ENCODE results near the gene NAT8L.

The NAT8L gene

GRCh38 chr4:2047031-2047660, 12.0 kb upstream of the NAT8L start:
- no peak for DNase-seq (ENCODE audit: low read depth)
- TF ChIP-seq CTCF (IDR thresholded peaks at IDR 0.05; ENCODE audit: low read depth, low read length, missing control alignments) = no peak
- H3K4me3 ChIP-seq (ENCODE audit: low read depth, low read length) = no peak overlapping the region

- no peak overlapping the region for H3K4me3 ChIP-seq (ENCODE audit: low read depth, low read length)
- TF ChIP-seq CTCF (IDR thresholded peaks at IDR 0.05; ENCODE audit: low read depth, low read length, missing control alignments) = no peak
- DNase-seq (ENCODE audit: low read depth) = no peak
These were observed 11.1 kb upstream of the NAT8L start for GRCh38 chr4:2047781-2048581.

- H3K4me3 ChIP-seq (ENCODE audit: low read depth, low read length) = no peak overlapping the region
- DNase-seq (ENCODE audit: low read depth) = no peak
- no peak for TF ChIP-seq CTCF (IDR thresholded peaks at IDR 0.05; ENCODE audit: low read depth, low read length, missing control alignments)
These were observed 10.3 kb upstream of the NAT8L start for GRCh38 chr4:2048831-2049230.

- no peak for DNase-seq (ENCODE audit: low read depth)
- TF ChIP-seq CTCF (IDR thresholded peaks at IDR 0.05; ENCODE audit: low read depth, low read length, missing control alignments) = no peak
- H3K4me3 ChIP-seq (ENCODE audit: low read depth, low read length) = no peak overlapping the region
These were observed 9.7 kb upstream of the NAT8L start for GRCh38 chr4:2049381-2049780.

GRCh38 chr4:2049811-2050210, 9.3 kb upstream of the NAT8L start:
- DNase-seq (ENCODE audit: low read depth) = no peak
- TF ChIP-seq CTCF (IDR thresholded peaks at IDR 0.05; ENCODE audit: low read depth, low read length, missing control alignments) = no peak
- no peak overlapping the region for H3K4me3 ChIP-seq (ENCODE audit: low read depth, low read length)

- no peak for DNase-seq (ENCODE audit: low read depth)
- TF ChIP-seq CTCF (IDR thresholded peaks at IDR 0.05; ENCODE audit: low read depth, low read length, missing control alignments) = no peak
- H3K4me3 ChIP-seq (ENCODE audit: low read depth, low read length) = no peak overlapping the region
These were observed 8.0 kb upstream of the NAT8L start for GRCh38 chr4:2051086-2051485.
